ENCODE measurements around the gene ZNF225.

DNA sequence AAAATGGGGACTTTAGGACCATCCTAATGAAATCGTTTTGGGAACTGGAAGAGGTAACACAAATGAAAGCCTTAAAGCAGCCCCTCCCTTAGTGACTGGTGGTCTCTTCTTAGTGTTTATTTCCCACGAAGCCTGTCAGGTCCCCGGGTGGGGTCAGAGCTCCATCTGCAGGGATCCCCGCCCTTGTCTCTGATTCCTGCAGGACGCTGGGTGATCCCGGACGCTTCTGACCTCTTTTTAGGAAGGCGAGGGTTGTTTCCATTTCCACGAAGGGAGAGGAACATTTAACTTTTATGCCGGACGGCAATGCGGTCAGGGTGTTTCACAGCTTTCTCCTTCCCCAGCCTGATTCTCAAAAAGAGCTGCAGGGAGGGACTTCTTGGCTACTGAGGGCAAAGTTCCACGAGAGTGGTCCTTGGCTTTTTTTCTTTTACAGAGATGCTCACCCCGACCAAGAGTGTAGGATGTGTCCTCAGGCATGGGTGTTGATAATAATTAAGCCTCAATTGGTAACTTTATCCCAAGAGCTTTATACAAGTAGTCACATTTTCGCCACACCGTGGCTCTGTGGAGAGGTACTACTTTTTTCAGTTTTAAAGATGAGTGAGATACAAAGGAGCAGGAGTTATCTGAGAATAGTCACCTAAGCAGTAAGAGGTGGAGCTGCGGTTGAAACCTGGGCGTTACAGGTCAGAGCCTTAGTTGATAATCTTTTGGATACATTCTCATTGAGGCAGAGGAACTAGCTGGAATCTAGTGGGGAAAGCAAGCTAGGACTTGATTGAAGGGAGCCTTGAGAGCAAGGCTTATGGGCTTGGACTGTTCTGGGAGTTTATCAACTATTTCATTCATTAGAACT is 40.4 kb upstream of the ZNF225 start:
- TF ChIP-seq POLR2A (IDR thresholded peaks at IDR 0.05; ENCODE audit: low read depth, low read length) = no peak
- no peak for TF ChIP-seq POLR2AphosphoS5 (IDR thresholded peaks at IDR 0.05; ENCODE audit: low read depth, low read length)
- TF ChIP-seq TAF1 (IDR thresholded peaks at IDR 0.05; ENCODE audit: borderline replicate concordance, low read depth, low read length) = no peak
